Fibroblast of skin of scalp (primary cell): Measurements from ENCODE around the gene RAD18.

Experiments
- DNase-seq: peaks from one replicate; pipeline ENCODE4 v3.0.0-alpha.2; 2013

Gene RAD18

GRCh38 chr3:8964436-8965370 lies 1.4 kb upstream of the RAD18 start:
- DNase-seq, result peak; percentile 76

GRCh38 chr3:8962226-8962861 lies 928 bp downstream of the RAD18 start:
- DNase-seq, result no peak

GRCh38 chr3:8959668-8960067 lies 3.6 kb downstream of the RAD18 start:
- DNase-seq, result no peak

GRCh38 chr3:8954938-8955763 lies 8.1 kb downstream of the RAD18 start:
- peak; percentile 89 for DNase-seq

- DNase-seq, result no peak
Observed at GRCh38 chr3:8953313-8953712, 10.0 kb downstream of the RAD18 start.

GRCh38 chr3:8952130-8952529 lies 11.1 kb downstream of the RAD18 start:
- DNase-seq, result no peak

- no peak for DNase-seq
Observed at GRCh38 chr3:8945890-8946600, 17.2 kb downstream of the RAD18 start.

- no peak for DNase-seq
Observed at GRCh38 chr3:8942746-8943488, 20.4 kb downstream of the RAD18 start.

GRCh38 chr3:8942115-8942514 lies 21.2 kb downstream of the RAD18 start:
- DNase-seq, result no peak

GRCh38 chr3:8938021-8938420 lies 25.3 kb downstream of the RAD18 start:
- DNase-seq, result peak; percentile 57

GRCh38 chr3:8937064-8938020 lies 25.9 kb downstream of the RAD18 start:
- peak; percentile 88 for DNase-seq

- no peak for DNase-seq
Observed at GRCh38 chr3:8932507-8932906, 30.8 kb downstream of the RAD18 start.

GRCh38 chr3:8931342-8931741 lies 31.9 kb downstream of the RAD18 start:
- DNase-seq, result no peak

GRCh38 chr3:8929860-8930259 lies 33.4 kb downstream of the RAD18 start:
- DNase-seq, result no peak

- no peak for DNase-seq
Observed at GRCh38 chr3:8914491-8914890, 48.8 kb downstream of the RAD18 start.

GRCh38 chr3:8911781-8912180 lies 51.5 kb downstream of the RAD18 start:
- DNase-seq, result peak; percentile 32

- no peak for DNase-seq
Observed at GRCh38 chr3:8909160-8909559, 54.1 kb downstream of the RAD18 start.

- no peak for DNase-seq
Observed at GRCh38 chr3:8903191-8903590, 60.1 kb downstream of the RAD18 start.

- no peak for DNase-seq
Observed at GRCh38 chr3:8900869-8901268, 62.4 kb downstream of the RAD18 start.

- DNase-seq, result peak; percentile 71
Observed at GRCh38 chr3:8899876-8900460, 63.3 kb downstream of the RAD18 start.
